Lower leg skin (tissue), 4 donors: ENCODE measurements around the gene GPR62. TPM values are rescaled to one million over a fixed set of nuclear protein-coding genes. Genes with fewer than 3 reads are reported as not detected.
"Not testable (repeated sequence)": the region's sequence is repeated elsewhere in the genome, so short reads cannot be mapped to it uniquely, and the experiment has no call there.

Experiments
- DNase-seq, 2 donors: peaks; one replicate each; pipeline ENCODE4 v3.0.0-alpha.2; 2019; ENCODE audit warnings: low spot score in 2 of 2
- H3K4me3 ChIP-seq: fragments of 200-600 bp; sonication (generic); 2 replicates; pipeline ENCODE4 v1.5.1; 2017; ENCODE audit warnings: mild to moderate bottlenecking, low read depth; ENCODE audit not compliant: poor library complexity, severe bottlenecking
- CTCF ChIP-seq, 3 donors: fragments of 450-650 bp; IDR thresholded peaks; one replicate each; pipeline ENCODE4 v1.5.1; 2016; ENCODE audit warnings: antibody characterized with exemption in 3 of 3, mild to moderate bottlenecking in 3 of 3, moderate library complexity in 2 of 3
- POLR2A ChIP-seq, 2 donors: fragments of 450-650 bp; IDR thresholded peaks; one replicate each; pipeline ENCODE4 v1.6.1; 2016 to 2017; ENCODE audit warnings: antibody characterized with exemption in 2 of 2, mild to moderate bottlenecking in 1 of 2, moderate library complexity in 1 of 2
- WGBS, 2 donors: methylation state at CpG; one replicate each; pipeline ENCODE4 v1.1.5; 2018; 5-methylcytosine and 5-hydroxymethylcytosine counted together
- intact Hi-C: fragments of 100-400 bp; cut with DNase I; formaldehyde crosslinking; loops from one replicate; pipeline ENCODE4 v1.15.0; 2023; ENCODE audit warnings: low total_unique reads
- total RNA-seq, 4 donors: library from RNA; depleted of rRNA; stranded (reverse); fragments of >200 nt; gene quantifications; one replicate each; pipeline ENCODE4 v1.1.0, GENCODE V29; 2016

The GPR62 gene
- total RNA-seq, 4 donors from 2014 or later = not detected

DNA sequence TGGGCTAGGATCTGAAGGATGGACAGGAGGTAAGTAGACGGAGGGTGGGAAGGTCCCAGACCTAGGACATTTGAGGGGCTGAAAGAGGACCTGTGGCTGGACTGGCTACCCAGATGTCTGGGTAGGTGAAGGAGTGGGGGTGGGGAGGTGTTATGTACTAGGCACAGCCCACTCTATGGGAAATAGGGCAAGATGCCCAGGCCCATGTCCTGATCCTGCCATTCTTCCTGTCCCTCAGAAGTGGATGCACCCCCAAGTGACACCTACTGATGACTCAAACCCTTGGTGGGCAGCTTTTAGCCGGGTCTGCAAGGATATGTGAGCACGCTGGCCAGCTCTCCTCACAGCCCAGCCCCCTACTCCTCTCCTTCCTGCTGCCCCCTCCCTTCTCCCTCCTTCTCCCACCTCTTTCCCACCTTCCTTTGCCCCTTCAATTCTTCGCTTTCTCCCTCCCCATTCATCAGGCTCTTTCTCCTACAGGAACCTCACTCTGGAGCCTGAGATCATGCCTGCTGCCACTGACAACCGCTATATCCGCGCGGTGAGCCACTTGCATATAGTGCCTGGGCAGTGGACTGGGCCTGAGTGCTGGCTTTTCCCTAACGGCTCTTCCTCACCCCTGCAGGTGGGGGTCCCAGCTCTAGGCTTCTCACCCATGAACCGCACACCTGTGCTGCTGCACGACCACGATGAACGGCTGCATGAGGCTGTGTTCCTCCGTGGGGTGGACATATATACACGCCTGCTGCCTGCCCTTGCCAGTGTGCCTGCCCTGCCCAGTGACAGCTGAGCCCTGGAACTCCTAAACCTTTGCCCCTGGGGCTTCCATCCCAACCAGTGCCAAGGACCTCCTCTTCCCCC is 33.3 kb downstream of the GPR62 start:
- no peak for TF ChIP-seq POLR2A (IDR thresholded peaks at IDR 0.05)
- TF ChIP-seq CTCF (IDR thresholded peaks at IDR 0.05) = no peak
- no peak for DNase-seq
- 75 to 80% methylated on average over 15 of the region's 15 CpGs for WGBS, 2 donors
- intact Hi-C loops = no loop called here
- no peak overlapping the region for H3K4me3 ChIP-seq

DNA sequence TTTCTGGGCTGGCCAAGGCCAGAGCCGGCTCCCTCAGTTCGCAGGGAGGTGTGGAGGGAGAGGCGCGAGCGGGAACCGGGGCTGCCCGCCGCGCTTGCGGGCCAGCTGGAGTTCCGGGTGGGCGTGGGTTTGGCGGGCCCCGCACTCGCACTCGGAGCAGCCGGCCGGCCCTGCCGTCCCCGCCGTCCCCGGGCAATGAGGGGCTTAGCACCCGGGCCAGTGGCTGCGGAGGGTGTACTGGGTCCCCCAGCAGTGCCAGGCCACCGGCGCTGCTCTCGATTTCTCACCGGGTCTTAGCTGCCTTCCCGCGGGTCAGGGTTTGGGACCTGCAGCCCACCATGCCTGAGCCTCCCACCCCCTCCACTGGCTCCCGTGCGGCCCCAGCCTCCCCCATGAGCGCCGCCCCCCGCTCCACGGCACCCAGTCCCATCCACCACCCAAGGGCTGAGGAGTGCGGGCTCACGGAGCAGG is 35.4 kb downstream of the GPR62 start:
- H3K4me3 ChIP-seq, DNase-seq, intact Hi-C loops: not testable (repeated sequence)
- WGBS, 2 donors = 74 to 86% methylated on average over 25 to 30 of the region's 38 CpGs

DNA sequence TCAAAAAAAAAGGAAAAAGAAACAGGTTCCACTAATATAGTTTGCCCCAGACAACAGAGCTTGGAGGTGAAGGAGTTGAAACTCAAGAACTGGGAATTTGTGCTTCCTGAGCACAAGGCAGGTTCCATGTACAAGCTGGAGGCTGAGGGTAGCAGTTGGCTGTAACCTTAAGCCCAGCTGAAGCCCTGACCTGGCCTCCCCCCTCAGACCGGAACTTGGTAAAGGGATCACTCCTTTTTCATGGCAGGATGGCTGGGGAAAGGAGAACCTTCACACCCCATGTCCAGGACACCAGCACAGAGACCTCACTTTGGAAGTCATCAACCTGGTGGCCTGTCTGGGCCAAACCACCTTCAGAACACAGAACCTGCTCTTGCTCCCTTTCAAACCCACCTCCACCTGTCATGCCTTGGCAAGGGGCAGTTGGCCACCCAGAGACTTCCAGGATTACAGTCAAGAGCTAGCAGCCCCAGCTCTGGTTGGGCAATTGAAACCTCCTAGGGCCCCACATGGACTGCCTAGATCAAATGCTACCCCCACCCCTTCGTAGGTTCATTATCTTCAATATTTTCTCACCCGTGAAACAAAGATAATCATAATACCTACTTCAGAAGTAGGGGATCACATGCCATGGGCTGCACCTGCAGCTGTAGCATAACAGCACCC is 37.0 kb downstream of the GPR62 start:
- H3K4me3 ChIP-seq = no peak overlapping the region
- no peak for TF ChIP-seq CTCF (IDR thresholded peaks at IDR 0.05)
- TF ChIP-seq POLR2A (IDR thresholded peaks at IDR 0.05) = no peak
- WGBS, 2 donors = 80 to 89% methylated on average over 3 of the region's 3 CpGs
- DNase-seq = no peak
- intact Hi-C loops = no loop called here

DNA sequence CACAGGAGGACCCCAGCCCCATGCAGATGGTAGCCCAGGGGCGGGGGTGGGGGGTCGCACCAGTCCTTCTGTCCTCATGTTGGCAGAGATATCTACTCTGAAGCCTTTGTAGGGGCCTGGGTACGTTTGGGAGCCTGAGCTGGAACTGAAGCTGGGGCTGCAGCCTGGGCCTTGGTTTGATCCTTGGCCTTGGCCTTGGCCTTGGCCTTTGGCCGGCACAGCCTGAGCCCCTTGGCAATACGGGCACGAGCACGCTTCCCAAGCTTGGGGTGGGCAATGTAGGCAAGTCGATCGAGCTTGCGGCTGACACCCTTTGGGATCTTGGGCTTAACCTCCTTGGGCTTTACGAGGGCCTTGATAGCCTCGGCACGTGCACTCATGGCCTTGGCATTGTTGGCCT is 38.5 kb downstream of the GPR62 start:
- DNase-seq, intact Hi-C loops, H3K4me3 ChIP-seq: not testable (repeated sequence)
- WGBS, 2 donors = 74 to 94% methylated on average over 4 to 8 of the region's 13 CpGs

GRCh38 chr3:51994530-51994929 is 39.3 kb downstream of the GPR62 start:
- no peak overlapping the region for H3K4me3 ChIP-seq
- WGBS, 2 donors = 67 to 86% methylated on average over 2 of the region's 2 CpGs
- TF ChIP-seq CTCF (IDR thresholded peaks at IDR 0.05) = no peak
- no peak for TF ChIP-seq POLR2A (IDR thresholded peaks at IDR 0.05)
- intact Hi-C loops = no loop called here
- no peak for DNase-seq

DNA sequence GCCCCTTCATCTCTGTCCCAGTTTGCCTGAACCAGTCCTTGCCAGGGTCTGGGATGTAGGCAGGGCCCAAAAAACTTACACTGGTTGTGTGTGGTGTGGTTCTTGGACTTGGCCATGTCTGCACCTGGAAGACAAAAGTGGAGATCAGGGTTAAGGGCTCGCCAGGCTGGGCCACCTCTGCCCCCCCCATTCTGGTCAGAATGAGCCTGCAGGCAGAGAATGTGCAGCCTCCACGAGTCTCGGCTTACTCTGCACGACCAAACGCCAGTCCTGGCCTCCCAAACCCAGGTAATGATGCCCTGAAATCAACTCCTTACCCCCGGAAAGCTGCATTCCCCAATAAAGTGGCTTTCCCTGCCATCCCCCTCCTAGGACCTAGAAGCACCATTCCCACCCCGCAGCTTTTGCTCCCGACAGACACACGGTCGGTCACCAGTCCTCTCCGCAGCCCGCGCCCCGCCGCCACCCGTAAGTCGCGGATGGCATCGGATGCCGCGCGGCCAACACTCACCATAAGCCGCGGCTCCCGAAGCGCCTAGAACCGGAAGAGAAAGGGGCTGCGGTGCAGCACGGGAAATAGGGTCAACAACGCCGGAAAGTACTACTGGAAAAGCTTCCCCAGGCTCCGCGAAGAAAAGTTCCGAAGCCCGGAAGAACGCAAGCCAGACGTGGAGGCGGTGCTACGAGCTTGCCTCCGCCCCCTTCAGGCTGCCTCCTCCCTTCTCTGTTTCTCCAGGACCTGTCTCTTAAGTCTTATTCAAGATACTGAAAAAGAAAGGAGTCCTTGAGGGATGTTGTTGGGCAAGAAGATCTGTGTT is 40.4 kb downstream of the GPR62 start, which contains the start of gene RPL29:
TSS of gene RPL29 (minus strand) at position 550 of the 818 bp plus-strand sequence. CDS start at position 116, 434 bp downstream.
- peak; percentile 94 to 98 for DNase-seq
- intact Hi-C loops = no loop called here
- peak within 1 kb of the TSS; percentile 87 for H3K4me3 ChIP-seq
- TF ChIP-seq CTCF (IDR thresholded peaks at IDR 0.05) (no peak), POLR2A (IDR thresholded peaks at IDR 0.05) (no peak)
- WGBS, 2 donors = 0 to 1% methylated on average over 38 to 40 of the region's 40 CpGs
